HEK293 (cell line): ENCODE data around the gene LY6G5B.

Experiments
- ZEB2 ChIP-seq: fragments of 450-650 bp; formaldehyde crosslinking; IDR thresholded peaks from 2 replicates; pipeline ENCODE4 v1.5.1; 2016; ENCODE audit warnings: missing biosample characterization, missing genetic modification characterization
- ZNF184 ChIP-seq: fragments of 450-650 bp; IDR thresholded peaks from 2 replicates; pipeline ENCODE4 v1.5.1; 2018; ENCODE audit warnings: missing biosample characterization, mild to moderate bottlenecking, missing genetic modification characterization
- TF ChIP-seq, protein P1 (sequence below): fragments of 450-650 bp; formaldehyde crosslinking; IDR thresholded peaks from 2 replicates; pipeline ENCODE4 v1.5.1; 2016; ENCODE audit warnings: missing biosample characterization, missing genetic modification characterization

GRCh38 chr6:31720196-31720770 is 50.5 kb downstream of the LY6G5B start:
- no peak for TF ChIP-seq ZNF184 (tag by site-specific recombination)
- no peak for TF ChIP-seq ZEB2
- TF ChIP-seq, protein P1, sequence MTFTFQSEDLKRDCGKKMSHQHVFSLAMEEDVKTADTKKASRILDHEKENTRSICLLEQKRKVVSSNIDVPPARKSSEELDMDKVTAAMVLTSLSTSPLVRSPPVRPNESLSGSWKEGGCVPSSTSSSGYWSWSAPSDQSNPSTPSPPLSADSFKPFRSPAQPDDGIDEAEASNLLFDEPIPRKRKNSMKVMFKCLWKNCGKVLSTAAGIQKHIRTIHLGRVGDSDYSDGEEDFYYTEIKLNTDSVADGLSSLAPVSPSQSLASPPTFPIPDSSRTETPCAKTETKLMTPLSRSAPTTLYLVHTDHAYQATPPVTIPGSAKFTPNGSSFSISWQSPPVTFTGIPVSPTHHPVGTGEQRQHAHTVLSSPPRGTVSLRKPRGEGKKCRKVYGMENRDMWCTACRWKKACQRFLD (tag by site-specific recombination): no peak
